Ectodermal cell (in vitro differentiated cells): Measurements from ENCODE around the gene CDKAL1.

Source experiments
- H3K27ac ChIP-seq: 2 replicates; pipeline ENCODE4 v1.7.0; 2013; ENCODE audit warnings: mild to moderate bottlenecking, low read depth, low read length; ENCODE audit not compliant: insufficient read depth, poor library complexity, severe bottlenecking
- H3K27me3 ChIP-seq: 2 replicates; pipeline ENCODE4 v1.7.0; 2013; ENCODE audit warnings: mild to moderate bottlenecking, low read length; ENCODE audit not compliant: insufficient read depth, control insufficient read depth, poor library complexity, severe bottlenecking
- H3K36me3 ChIP-seq: one replicate; pipeline ENCODE4 v1.7.0; 2013; ENCODE audit warnings: low read length; ENCODE audit not compliant: control insufficient read depth, insufficient read depth
- H3K4me1 ChIP-seq: one replicate; pipeline ENCODE4 v1.7.0; 2013; ENCODE audit warnings: low read length; ENCODE audit not compliant: control insufficient read depth, insufficient read depth
- H3K4me3 ChIP-seq: 2 replicates; pipeline ENCODE4 v1.7.0; 2013; ENCODE audit warnings: low read depth, low read length, control low read depth; ENCODE audit not compliant: insufficient read depth
- H3K9me3 ChIP-seq: 2 replicates; pipeline ENCODE4 v1.7.0; 2013; ENCODE audit warnings: mild to moderate bottlenecking, low read length, moderate library complexity; ENCODE audit not compliant: control insufficient read depth
- WGBS, 2 experiments: methylation state at CpG; one replicate each; pipeline ENCODE4 v1.1.7; 2013; ENCODE audit warnings: missing lambda C conversion rate in 2 of 2; 5-methylcytosine and 5-hydroxymethylcytosine counted together

Gene CDKAL1

GRCh38 chr6:21219856-21220255 is 685.6 kb downstream of the CDKAL1 start:
- Histone ChIP-seq H3K9me3 (no peaks in the 10 kb centered on the region), H3K36me3 (no peaks in the 10 kb centered on the region), H3K4me1 (no peaks in the 10 kb centered on the region), H3K27me3 (no peaks in the 10 kb centered on the region), H3K27ac (no peak overlapping the region), H3K4me3 (no peak overlapping the region)
- 89 to 98% methylated on average over 7 of the region's 7 CpGs for WGBS, 2 experiments

DNA sequence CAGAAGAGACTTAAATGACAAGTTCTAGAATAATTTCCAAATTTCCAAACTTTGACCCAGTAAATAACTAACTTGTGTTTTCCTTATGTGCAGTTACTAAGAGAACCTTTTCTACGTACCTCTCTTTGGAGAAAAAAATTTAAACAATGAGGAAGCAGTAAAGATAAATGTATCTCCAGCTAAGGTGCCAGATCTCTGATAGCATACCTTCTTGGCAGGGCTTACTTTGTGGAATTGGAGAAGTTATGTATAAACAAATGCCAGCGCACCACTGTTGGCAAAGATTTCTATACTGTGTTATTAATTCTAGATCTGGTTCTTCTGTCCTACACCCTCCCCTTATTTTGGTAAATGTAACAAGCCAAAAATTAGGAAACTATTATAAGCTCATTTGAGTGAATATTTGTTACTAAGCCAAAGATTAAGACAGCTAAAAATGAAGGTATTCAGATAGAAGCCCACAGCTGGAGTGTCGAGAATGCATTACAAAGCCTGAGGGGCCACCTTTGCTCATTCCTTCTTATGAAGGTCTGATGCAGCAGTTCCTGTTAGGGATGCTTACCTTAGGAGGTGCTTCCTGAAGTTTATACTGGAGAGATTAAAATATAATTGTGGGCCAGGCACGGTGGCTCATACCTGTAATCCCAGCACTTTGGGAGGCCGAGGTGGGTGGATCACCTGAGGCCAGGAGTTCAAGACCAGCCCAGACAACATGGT is 686.2 kb downstream of the CDKAL1 start:
- Histone ChIP-seq H3K4me3 (no peak overlapping the region), H3K27ac (no peak overlapping the region), H3K36me3 (no peaks in the 10 kb centered on the region), H3K4me1 (no peaks in the 10 kb centered on the region), H3K9me3 (no peaks in the 10 kb centered on the region), H3K27me3 (no peaks in the 10 kb centered on the region)
- WGBS, 2 experiments, result 83 to 85% methylated on average over 5 of the region's 5 CpGs

GRCh38 chr6:21222656-21223055 is 688.4 kb downstream of the CDKAL1 start:
- WGBS, 2 experiments, result 88 to 90% methylated on average over 7 of the region's 7 CpGs
- Histone ChIP-seq H3K36me3 (no peaks in the 10 kb centered on the region), H3K27me3 (no peaks in the 10 kb centered on the region), H3K4me3 (no peak overlapping the region), H3K9me3 (no peaks in the 10 kb centered on the region), H3K4me1 (no peaks in the 10 kb centered on the region), H3K27ac (no peak overlapping the region)

- Histone ChIP-seq H3K4me1 (peaks cover 9% of the 10 kb centered on the region), H3K4me3 (no peak overlapping the region), H3K27me3 (no peaks in the 10 kb centered on the region), H3K36me3 (no peaks in the 10 kb centered on the region), H3K9me3 (no peaks in the 10 kb centered on the region), H3K27ac (no peak overlapping the region)
- WGBS, 2 experiments, result 92 to 98% methylated on average over 5 of the region's 5 CpGs
Measured at GRCh38 chr6:21225912-21226311, 691.7 kb downstream of the CDKAL1 start.

DNA sequence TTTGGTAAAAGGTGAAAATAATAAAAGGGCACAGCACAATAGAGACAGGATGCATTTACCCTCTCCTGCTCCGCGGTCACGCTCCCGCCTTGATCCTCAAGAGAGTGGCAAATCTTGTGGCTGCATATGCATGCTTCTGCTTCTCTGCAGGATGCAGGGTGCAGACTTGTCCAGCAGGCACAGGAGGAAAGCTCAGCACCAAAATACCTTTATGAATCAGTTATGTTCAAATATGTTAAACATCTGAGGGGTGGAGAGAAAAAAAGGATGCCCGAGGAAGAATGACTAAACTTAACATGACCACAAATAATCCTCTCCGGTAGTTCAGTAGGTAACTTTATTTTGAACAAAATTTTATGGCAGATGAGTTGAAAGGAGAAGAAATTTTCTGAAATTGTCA is 693.2 kb downstream of the CDKAL1 start:
- 97% methylated on average over 4 to 6 of the region's 6 CpGs for WGBS, 2 experiments
- Histone ChIP-seq H3K27ac (no peak overlapping the region), H3K4me1 (peaks cover 9% of the 10 kb centered on the region), H3K27me3 (no peaks in the 10 kb centered on the region), H3K36me3 (no peaks in the 10 kb centered on the region), H3K9me3 (no peaks in the 10 kb centered on the region), H3K4me3 (no peak overlapping the region)

GRCh38 chr6:21228411-21228810 is 694.2 kb downstream of the CDKAL1 start:
- Histone ChIP-seq H3K4me1 (peaks cover 15% of the 10 kb centered on the region), H3K4me3 (no peak overlapping the region), H3K9me3 (no peaks in the 10 kb centered on the region), H3K27ac (no peak overlapping the region), H3K36me3 (peaks cover 1% of the 10 kb centered on the region), H3K27me3 (no peaks in the 10 kb centered on the region)
- 97 to 100% methylated on average over 2 of the region's 2 CpGs for WGBS, 2 experiments

- H3K4me3 ChIP-seq, result no peak overlapping the region
- 69 to 75% methylated on average over 6 of the region's 6 CpGs for WGBS, 2 experiments
- H3K36me3 ChIP-seq, result peaks cover 7% of the 10 kb centered on the region
- no peaks in the 10 kb centered on the region for H3K27me3 ChIP-seq
- H3K27ac ChIP-seq, result no peak overlapping the region
- H3K4me1 ChIP-seq, result peaks cover 16% of the 10 kb centered on the region
- H3K9me3 ChIP-seq, result no peaks in the 10 kb centered on the region
Measured at GRCh38 chr6:21228876-21229460, 694.7 kb downstream of the CDKAL1 start.

- H3K4me3 ChIP-seq, result no peak overlapping the region
- H3K4me1 ChIP-seq, result peaks cover 20% of the 10 kb centered on the region
- no peaks in the 10 kb centered on the region for H3K27me3 ChIP-seq
- peaks cover 9% of the 10 kb centered on the region for H3K36me3 ChIP-seq
- no peak overlapping the region for H3K27ac ChIP-seq
- H3K9me3 ChIP-seq, result no peaks in the 10 kb centered on the region
- 92 to 95% methylated on average over 5 of the region's 5 CpGs for WGBS, 2 experiments
Measured at GRCh38 chr6:21230536-21230935, 696.3 kb downstream of the CDKAL1 start.

DNA sequence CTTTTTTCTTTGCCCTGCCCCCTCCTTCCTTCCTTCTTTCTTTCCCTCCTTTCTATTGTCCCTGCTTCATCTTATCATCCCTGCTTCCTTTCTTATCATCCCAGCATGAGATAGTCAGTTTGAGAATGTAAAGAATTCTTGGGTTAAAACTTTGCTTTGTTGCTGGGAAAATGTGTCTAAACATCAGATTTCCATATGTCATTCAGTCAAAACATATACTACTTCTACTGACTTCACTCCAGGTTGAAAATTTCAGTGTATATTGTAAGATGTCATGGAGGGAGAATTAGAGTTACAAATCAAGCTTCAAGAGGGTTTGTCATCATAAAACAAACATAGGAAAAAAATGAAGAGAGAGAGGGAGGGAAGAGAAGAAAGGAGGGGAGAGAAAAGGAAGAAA is 700.9 kb downstream of the CDKAL1 start:
- H3K27ac ChIP-seq, result no peak overlapping the region
- no peaks in the 10 kb centered on the region for H3K9me3 ChIP-seq
- no peaks in the 10 kb centered on the region for H3K27me3 ChIP-seq
- H3K36me3 ChIP-seq, result peaks cover 9% of the 10 kb centered on the region
- H3K4me1 ChIP-seq, result peaks cover 13% of the 10 kb centered on the region
- no peak overlapping the region for H3K4me3 ChIP-seq

- WGBS, 2 experiments, result 100% methylated on average over 2 of the region's 2 CpGs
- Histone ChIP-seq H3K36me3 (peaks cover 9% of the 10 kb centered on the region), H3K4me3 (no peak overlapping the region), H3K9me3 (no peaks in the 10 kb centered on the region), H3K27me3 (no peaks in the 10 kb centered on the region), H3K27ac (no peak overlapping the region), H3K4me1 (peaks cover 9% of the 10 kb centered on the region)
Measured at GRCh38 chr6:21238208-21238607, 704.0 kb downstream of the CDKAL1 start.
